Upper lobe of right lung (tissue), 1 donor: Measurements from ENCODE around the gene CAMTA1. TPM values are rescaled to one million over a fixed set of nuclear protein-coding genes. Genes with fewer than 3 reads are reported as not detected.

Experiments used
- ATAC-seq: fragments of 200-7000 bp; cut with Tn5 transposase; one replicate; pipeline ENCODE4 v1.9.1; 2020; ENCODE audit warnings: mild to moderate bottlenecking, moderate library complexity
- DNase-seq: peaks from one replicate; pipeline ENCODE4 v3.0.0-alpha.2; 2020
- H3K27ac ChIP-seq: fragments of 200-600 bp; one replicate; pipeline ENCODE4 v1.8.0; 2022
- H3K27me3 ChIP-seq: fragments of 200-600 bp; one replicate; pipeline ENCODE4 v1.8.0; 2022; ENCODE audit warnings: mild to moderate bottlenecking
- H3K36me3 ChIP-seq: fragments of 200-600 bp; one replicate; pipeline ENCODE4 v1.8.0; 2022
- H3K4me1 ChIP-seq: fragments of 200-600 bp; one replicate; pipeline ENCODE4 v1.8.0; 2022
- H3K4me3 ChIP-seq: fragments of 200-600 bp; one replicate; pipeline ENCODE4 v1.8.0; 2022; ENCODE audit warnings: mild to moderate bottlenecking
- H3K9me3 ChIP-seq: fragments of 200-600 bp; one replicate; pipeline ENCODE4 v1.8.0; 2022
- intact Hi-C: fragments of 100-400 bp; cut with DNase I; formaldehyde crosslinking; loops from one replicate; pipeline ENCODE4 v1.11.0; 2022
- total RNA-seq: library from RNA; stranded (reverse); fragmentation: NEBNext Ultra II Directional; extraction: Animal tissue kit (Norgen Biotek cat#: 25700); gene quantifications from one replicate; pipeline ENCODE4 v1.2.1, GENCODE V29; 2021
- TF ChIP-seq, protein P1 (sequence below): fragments of 200-600 bp; IDR thresholded peaks from one replicate; pipeline ENCODE4 v1.8.0; 2022; ENCODE audit warnings: antibody characterized with exemption
- donor health status: DM: no; HTN: yes; CAD: no; lungs with severe emphysema.

The CAMTA1 gene
- total RNA-seq, 1 donor from 2014 or later, result 63.4 TPM

DNA sequence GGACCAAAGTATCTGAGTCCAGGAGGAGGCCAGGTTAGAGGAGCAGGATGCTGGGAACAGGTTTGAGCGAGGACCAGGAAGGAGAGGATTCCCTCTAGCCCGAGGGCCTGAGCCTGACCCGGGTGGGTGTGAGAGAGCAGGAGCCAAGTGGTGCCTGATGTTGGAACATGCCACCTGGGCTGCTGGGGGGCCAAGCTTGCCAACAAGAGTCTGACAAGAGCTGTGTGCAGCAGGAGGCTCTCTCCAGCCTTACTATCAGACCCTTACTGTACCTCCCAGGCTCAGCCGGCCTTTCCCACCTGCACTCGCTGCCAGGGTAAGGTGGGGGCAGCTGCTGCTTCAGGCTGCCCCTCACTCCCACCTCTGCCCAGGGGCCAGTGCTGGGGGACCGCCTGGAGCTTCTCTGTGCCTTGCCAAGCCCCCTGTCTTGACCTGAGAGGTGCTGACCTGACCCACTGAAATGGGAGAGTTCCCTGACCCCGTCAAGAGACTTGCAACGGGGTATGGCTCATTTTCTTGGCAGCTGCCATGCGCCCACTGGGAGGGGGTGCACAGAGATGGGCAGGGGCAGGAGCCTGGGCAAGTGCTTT, 826.3 kb downstream of the CAMTA1 start:
- intact Hi-C loops, result no loop called here
- no peak for DNase-seq
- TF ChIP-seq, protein P1, sequence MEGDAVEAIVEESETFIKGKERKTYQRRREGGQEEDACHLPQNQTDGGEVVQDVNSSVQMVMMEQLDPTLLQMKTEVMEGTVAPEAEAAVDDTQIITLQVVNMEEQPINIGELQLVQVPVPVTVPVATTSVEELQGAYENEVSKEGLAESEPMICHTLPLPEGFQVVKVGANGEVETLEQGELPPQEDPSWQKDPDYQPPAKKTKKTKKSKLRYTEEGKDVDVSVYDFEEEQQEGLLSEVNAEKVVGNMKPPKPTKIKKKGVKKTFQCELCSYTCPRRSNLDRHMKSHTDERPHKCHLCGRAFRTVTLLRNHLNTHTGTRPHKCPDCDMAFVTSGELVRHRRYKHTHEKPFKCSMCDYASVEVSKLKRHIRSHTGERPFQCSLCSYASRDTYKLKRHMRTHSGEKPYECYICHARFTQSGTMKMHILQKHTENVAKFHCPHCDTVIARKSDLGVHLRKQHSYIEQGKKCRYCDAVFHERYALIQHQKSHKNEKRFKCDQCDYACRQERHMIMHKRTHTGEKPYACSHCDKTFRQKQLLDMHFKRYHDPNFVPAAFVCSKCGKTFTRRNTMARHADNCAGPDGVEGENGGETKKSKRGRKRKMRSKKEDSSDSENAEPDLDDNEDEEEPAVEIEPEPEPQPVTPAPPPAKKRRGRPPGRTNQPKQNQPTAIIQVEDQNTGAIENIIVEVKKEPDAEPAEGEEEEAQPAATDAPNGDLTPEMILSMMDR, result no peak
- no peak overlapping the region for H3K27ac ChIP-seq
- peaks cover 4% of the 10 kb centered on the region for H3K4me1 ChIP-seq
- peaks cover 4% of the 10 kb centered on the region for H3K27me3 ChIP-seq
- H3K9me3 ChIP-seq, result no peaks in the 10 kb centered on the region
- ATAC-seq, result no peak
- H3K4me3 ChIP-seq, result no peak overlapping the region
- H3K36me3 ChIP-seq, result no peaks in the 10 kb centered on the region

DNA sequence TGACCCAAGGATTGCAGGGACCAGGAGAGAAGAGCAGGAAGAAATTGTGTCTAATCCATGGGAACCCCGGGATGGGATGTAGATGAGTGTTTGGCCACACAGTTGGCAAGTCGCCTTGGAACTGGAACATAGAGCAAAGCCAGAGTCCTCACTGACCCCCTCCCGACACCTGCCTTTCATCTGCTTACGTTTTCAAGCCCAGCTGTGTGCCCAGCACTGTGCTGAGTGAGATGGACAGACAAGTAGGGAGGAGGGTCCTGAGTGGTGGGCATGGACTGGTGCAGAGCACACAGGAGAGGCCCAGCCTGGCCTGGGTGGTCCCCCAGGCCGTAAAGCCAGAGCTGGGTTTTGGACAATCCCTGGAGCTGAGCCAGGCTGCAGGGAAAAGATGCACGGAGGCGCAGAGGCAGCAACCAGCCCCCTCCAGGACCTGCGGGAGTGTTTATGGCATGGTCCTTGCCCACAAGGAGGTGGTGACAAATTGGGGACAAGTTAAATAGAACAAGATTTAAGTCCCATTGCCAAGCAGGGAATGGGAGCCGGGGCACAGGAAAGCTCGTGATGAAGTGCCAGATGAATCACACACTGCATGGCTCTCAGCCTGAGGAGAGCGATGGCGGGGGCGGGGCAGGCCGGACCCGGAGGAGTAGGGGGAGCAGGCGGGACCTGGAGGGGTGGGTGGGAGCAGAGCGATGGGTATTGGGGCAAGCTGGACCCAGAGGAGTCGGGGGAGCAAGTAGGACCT, 828.0 kb downstream of the CAMTA1 start:
- Histone ChIP-seq H3K9me3 (no peaks in the 10 kb centered on the region), H3K4me1 (peaks cover 4% of the 10 kb centered on the region), H3K36me3 (no peaks in the 10 kb centered on the region), H3K4me3 (no peak overlapping the region), H3K27ac (no peak overlapping the region), H3K27me3 (peaks cover 4% of the 10 kb centered on the region)
- intact Hi-C loops, result no loop called here
- TF ChIP-seq, protein P1, result no peak
- no peak for DNase-seq
- ATAC-seq, result no peak

DNA sequence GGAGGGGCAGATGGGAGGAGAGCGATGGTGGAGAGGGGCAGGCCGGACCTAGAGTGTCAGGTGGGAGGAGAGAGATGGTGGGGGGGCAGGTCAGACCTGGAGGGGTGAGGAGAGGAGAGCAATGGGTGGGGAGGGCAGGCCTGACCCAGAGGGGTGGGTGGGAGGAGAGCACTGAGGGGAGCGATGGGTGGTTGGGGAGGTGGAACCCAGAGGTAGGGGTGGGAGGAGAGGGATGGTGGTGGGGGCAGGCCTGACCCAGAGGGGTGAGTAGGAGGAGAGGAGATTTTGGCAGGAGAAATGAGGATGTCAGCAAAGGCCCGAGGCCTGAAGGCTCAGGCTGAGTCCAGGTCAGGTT, 828.6 kb downstream of the CAMTA1 start:
- Histone ChIP-seq H3K4me3 (no peak overlapping the region), H3K9me3 (no peaks in the 10 kb centered on the region), H3K36me3 (no peaks in the 10 kb centered on the region), H3K4me1 (peaks cover 4% of the 10 kb centered on the region), H3K27me3 (peaks cover 4% of the 10 kb centered on the region), H3K27ac (no peak overlapping the region)
- TF ChIP-seq, protein P1, result no peak
- intact Hi-C loops, result no loop called here
- DNase-seq (no peak), ATAC-seq (no peak)

DNA sequence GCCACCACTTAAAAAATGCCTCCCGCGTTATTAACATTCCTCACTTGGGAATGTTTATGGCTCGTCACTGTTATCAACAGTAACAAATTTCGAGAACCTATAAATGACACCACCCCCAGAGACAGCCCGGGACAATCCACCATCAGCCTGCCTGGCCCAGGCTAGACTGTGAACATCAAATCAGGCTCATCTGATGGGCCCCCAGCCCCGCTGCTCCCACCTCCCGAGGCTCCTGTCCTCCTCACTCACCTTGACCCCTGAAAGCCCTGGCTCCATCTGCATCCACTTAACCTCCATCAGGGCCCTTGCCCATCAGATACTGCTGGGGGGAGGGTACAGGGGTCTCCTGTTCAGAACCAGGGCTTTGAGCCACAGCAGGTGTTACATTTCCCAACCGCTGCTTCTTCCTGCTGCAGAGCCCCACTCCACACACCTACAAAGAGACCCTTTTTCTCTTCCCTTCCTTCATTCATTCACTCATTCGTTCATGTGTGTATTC, 829.4 kb downstream of the CAMTA1 start:
- intact Hi-C loops, result no loop called here
- Histone ChIP-seq H3K9me3 (no peaks in the 10 kb centered on the region), H3K36me3 (no peaks in the 10 kb centered on the region), H3K4me1 (peaks cover 4% of the 10 kb centered on the region), H3K27me3 (peaks cover 4% of the 10 kb centered on the region), H3K4me3 (no peak overlapping the region), H3K27ac (no peak overlapping the region)
- ATAC-seq, result no peak
- TF ChIP-seq, protein P1, result no peak
- no peak for DNase-seq

DNA sequence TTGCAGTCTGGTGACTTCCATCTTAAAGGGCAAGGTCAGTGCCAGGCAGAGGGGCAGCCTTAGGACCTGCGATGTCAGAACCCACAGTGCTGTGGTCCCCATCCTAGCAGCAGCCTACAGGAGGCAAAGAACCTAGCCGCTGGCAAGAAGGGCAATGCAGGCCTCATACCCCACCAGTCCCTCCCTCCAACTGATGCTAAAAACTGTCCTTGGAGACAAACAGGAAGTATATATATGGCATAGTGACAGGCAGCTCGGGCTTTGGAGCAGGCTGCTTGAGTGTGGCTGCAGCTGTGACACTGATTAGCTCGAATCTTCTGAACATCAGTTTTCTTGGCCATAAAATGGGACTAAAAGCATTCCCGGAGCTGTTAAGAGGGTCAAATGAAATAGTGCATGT, 829.9 kb downstream of the CAMTA1 start:
- intact Hi-C loops, result no loop called here
- Histone ChIP-seq H3K36me3 (no peaks in the 10 kb centered on the region), H3K4me3 (no peak overlapping the region), H3K27me3 (peaks cover 4% of the 10 kb centered on the region), H3K4me1 (peaks cover 4% of the 10 kb centered on the region), H3K27ac (no peak overlapping the region), H3K9me3 (no peaks in the 10 kb centered on the region)
- TF ChIP-seq, protein P1, result no peak
- DNase-seq (no peak), ATAC-seq (no peak)
